PC-3 (cell line): ENCODE data around the gene ARFGAP3. TPM values are rescaled to one million over a fixed set of nuclear protein-coding genes. Genes with fewer than 3 reads are reported as not detected.
"Not testable (repeated sequence)": the region's sequence is repeated elsewhere in the genome, so short reads cannot be mapped to it uniquely, and the experiment has no call there.

Source experiments
- ATAC-seq: fragments of 200-7000 bp; cut with Tn5 transposase; 2 replicates; pipeline ENCODE4 v1.9.1; 2020; ENCODE audit warnings: mild to moderate bottlenecking, moderate library complexity
- BruUV-seq: library from RNA; stranded (reverse); fragments of 400-500 nt; replicated peaks from 2 replicates; lab custom pipeline; 2021; lab: Mats Ljungman, UMichigan
- CTCF ChIA-PET: fragments of 300-600 bp; sonication (Branson Sonifier 250); formaldehyde crosslinking; loops from one replicate; lab custom pipeline; 2022; ENCODE audit warnings: antibody characterized with exemption; lab: Charles Lee
- POLR2A ChIA-PET: fragments of 300-600 bp; sonication (Branson Sonifier 250); formaldehyde crosslinking; loops from one replicate; lab custom pipeline; 2022; ENCODE audit warnings: antibody characterized with exemption; ENCODE audit not compliant: unreplicated experiment; lab: Charles Lee
- DNase-seq: peaks from one replicate; pipeline ENCODE4 v3.0.0-alpha.2; 2015
- H2AFZ ChIP-seq: fragments of 300-600 bp; sonication (generic); 2 replicates; pipeline ENCODE4 v1.6.0; 2016; ENCODE audit warnings: antibody characterized with exemption, low read length
- H3F3A ChIP-seq: fragments of 300-600 bp; sonication (generic); one replicate; pipeline ENCODE4 v1.6.0; 2017; ENCODE audit warnings: antibody characterized with exemption, low read length, control low read depth, mild to moderate bottlenecking; ENCODE audit not compliant: unreplicated experiment
- H3K27ac ChIP-seq: fragments of 300-600 bp; sonication (generic); 2 replicates; pipeline ENCODE4 v1.5.1; 2016; ENCODE audit warnings: mild to moderate bottlenecking, low read length
- H3K27me3 ChIP-seq: fragments of 300-600 bp; sonication (generic); 2 replicates; pipeline ENCODE4 v1.6.1; 2016; ENCODE audit warnings: low read length, mixed read lengths
- H3K36me3 ChIP-seq: fragments of 300-600 bp; sonication (generic); 2 replicates; pipeline ENCODE4 v1.6.1; 2016; ENCODE audit warnings: low read depth, mixed run types, low read length, mixed read lengths
- H3K4me1 ChIP-seq: fragments of 300-600 bp; sonication (generic); 2 replicates; pipeline ENCODE4 v1.5.1; 2016; ENCODE audit warnings: low read length; ENCODE audit not compliant: insufficient read depth
- H3K4me2 ChIP-seq: fragments of 300-600 bp; sonication (generic); 2 replicates; pipeline ENCODE4 v1.6.0; 2016; ENCODE audit warnings: low read length
- H3K4me3 ChIP-seq: fragments of 300-600 bp; sonication (generic); 2 replicates; pipeline ENCODE4 v1.5.1; 2016; ENCODE audit warnings: mild to moderate bottlenecking, low read length, mixed read lengths
- H3K79me2 ChIP-seq: fragments of 300-600 bp; sonication (generic); 2 replicates; pipeline ENCODE4 v1.6.1; 2017; ENCODE audit warnings: low read length, mixed read lengths
- H3K9ac ChIP-seq: fragments of 300-600 bp; sonication (generic); 2 replicates; pipeline ENCODE4 v1.6.0; 2016; ENCODE audit warnings: mild to moderate bottlenecking, low read length
- H3K9me2 ChIP-seq: fragments of 300-600 bp; sonication (generic); replicated peaks from 2 replicates; pipeline ENCODE4 v1.6.1; 2016; ENCODE audit warnings: mixed run types, low read length, mixed read lengths
- H3K9me3 ChIP-seq: fragments of 300-600 bp; sonication (generic); 2 replicates; pipeline ENCODE4 v1.6.1; 2016; ENCODE audit warnings: low read length, mixed read lengths
- H4K20me1 ChIP-seq: fragments of 300-600 bp; sonication (generic); 2 replicates; pipeline ENCODE4 v1.6.1; 2016; ENCODE audit warnings: low read length, mixed read lengths
- EZH2 ChIP-seq: fragments of 300-600 bp; sonication (generic); IDR thresholded peaks from one replicate; pipeline ENCODE4 v1.6.1; 2017; ENCODE audit warnings: antibody characterized with exemption, mild to moderate bottlenecking, low read length; ENCODE audit not compliant: unreplicated experiment
- EZH2phosphoT487 ChIP-seq: fragments of 300-600 bp; sonication (generic); IDR thresholded peaks from 2 replicates; pipeline ENCODE4 v1.6.1; 2018; ENCODE audit warnings: mild to moderate bottlenecking, antibody characterized with exemption, low read length, borderline replicate concordance
- intact Hi-C: fragments of 100-400 bp; cut with micrococcal nuclease; formaldehyde crosslinking; loops from 2 replicates; pipeline ENCODE4 v1.9.0; 2023
- total RNA-seq: library from RNA; depleted of rRNA; stranded (reverse); fragments of >200 nt; gene quantifications from 2 replicates; pipeline ENCODE4 v1.2.3, GENCODE V29; 2014
- TF ChIP-seq, protein P1 (sequence below): fragments of 300-600 bp; sonication (generic); conservative IDR thresholded peaks from 2 replicates; pipeline ENCODE4 v1.5.1; 2017; ENCODE audit warnings: antibody characterized with exemption, low read depth, mild to moderate bottlenecking, low read length

The ARFGAP3 gene
- total RNA-seq, 1 experiment from 2014 or later = 19.2 TPM

DNA sequence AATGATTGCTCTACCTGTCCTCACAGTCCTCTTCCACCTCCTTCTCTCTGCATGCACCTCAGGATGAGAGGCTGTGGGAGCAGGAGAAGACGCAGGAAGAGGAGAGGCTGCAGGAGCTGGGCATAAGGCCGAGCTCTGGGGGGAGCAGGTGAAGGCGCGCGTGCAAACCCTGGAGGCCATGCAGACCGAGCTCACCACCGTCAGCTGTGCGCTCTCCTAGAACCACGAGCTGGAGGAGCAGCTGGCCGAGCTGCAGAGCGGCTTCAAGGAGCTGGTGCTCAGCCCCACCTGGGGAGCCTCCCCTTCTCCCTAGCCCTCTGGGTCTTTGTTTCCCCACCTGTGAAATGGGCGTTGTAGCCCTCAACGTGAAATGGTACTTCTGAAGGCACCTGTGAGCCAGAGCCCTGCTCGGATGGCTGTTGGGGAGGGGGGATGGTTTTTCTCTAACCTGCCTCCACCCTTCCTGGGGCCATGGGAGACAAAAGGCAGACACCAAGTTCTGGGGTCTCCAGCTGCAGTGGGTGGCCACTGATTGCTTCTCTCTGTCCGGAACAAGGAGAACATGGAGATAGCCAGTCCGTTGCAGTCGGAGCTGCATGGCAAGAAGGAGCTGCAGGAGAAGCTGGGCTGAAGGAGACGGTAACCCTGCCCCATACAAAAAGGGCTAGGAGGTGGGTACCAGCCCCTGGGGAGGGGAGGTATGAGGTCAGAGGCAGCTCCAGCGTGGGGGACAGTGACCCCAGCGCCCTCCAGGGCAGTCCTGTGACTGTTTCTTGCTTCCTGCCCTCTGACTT is 71.2 kb downstream of the ARFGAP3 start:
- ATAC-seq = no peak
- Histone ChIP-seq H3F3A (no peaks in the 10 kb centered on the region), H3K9me3 (no peaks in the 10 kb centered on the region), H4K20me1 (no peaks in the 10 kb centered on the region), H3K79me2 (no peaks in the 10 kb centered on the region), H3K9ac (no peak overlapping the region), H3K27me3 (no peaks in the 10 kb centered on the region), H3K4me3 (no peak overlapping the region), H3K4me1 (no peaks in the 10 kb centered on the region), H3K27ac (no peak overlapping the region), H3K9me2 (no peaks in the 10 kb centered on the region), H2AFZ (no peak overlapping the region), H3K4me2 (no peak overlapping the region), H3K36me3 (no peaks in the 10 kb centered on the region)
- intact Hi-C loops = no loop called here
- TF ChIP-seq, protein P1, sequence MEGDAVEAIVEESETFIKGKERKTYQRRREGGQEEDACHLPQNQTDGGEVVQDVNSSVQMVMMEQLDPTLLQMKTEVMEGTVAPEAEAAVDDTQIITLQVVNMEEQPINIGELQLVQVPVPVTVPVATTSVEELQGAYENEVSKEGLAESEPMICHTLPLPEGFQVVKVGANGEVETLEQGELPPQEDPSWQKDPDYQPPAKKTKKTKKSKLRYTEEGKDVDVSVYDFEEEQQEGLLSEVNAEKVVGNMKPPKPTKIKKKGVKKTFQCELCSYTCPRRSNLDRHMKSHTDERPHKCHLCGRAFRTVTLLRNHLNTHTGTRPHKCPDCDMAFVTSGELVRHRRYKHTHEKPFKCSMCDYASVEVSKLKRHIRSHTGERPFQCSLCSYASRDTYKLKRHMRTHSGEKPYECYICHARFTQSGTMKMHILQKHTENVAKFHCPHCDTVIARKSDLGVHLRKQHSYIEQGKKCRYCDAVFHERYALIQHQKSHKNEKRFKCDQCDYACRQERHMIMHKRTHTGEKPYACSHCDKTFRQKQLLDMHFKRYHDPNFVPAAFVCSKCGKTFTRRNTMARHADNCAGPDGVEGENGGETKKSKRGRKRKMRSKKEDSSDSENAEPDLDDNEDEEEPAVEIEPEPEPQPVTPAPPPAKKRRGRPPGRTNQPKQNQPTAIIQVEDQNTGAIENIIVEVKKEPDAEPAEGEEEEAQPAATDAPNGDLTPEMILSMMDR = no peak
- TF ChIP-seq EZH2phosphoT487 (no peak), EZH2 (no peak)
- ChIA-PET CTCF (no interaction called here), POLR2A (no interaction called here)
- no TSS peak for BruUV-seq
- DNase-seq = no peak

DNA sequence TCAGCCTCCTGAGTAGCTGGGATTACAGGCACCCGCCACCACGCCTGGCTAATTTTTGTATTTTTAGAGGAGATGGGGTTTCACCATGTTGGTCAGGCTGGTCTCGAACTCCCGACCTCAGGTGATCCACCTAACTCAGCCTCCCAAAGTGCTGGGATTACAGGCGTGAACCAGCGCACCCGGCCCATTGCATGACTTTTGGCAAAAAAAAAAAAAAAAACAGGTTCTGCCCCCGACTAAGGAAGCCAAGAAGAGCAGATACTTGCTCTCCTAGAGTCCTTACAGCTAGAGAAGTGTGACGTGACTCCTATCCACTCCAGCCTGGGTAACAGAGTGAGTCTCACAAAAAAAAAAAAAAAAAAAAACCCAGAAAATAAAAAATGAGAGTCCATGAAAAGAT is 74.8 kb downstream of the ARFGAP3 start:
- H3K9me3 ChIP-seq, H3K4me2 ChIP-seq, BruUV-seq, DNase-seq, H3K27me3 ChIP-seq, H3K4me1 ChIP-seq, H3K79me2 ChIP-seq, CTCF ChIA-PET, POLR2A ChIA-PET, H3K9ac ChIP-seq, intact Hi-C loops, H2AFZ ChIP-seq, H3F3A ChIP-seq, ATAC-seq, H4K20me1 ChIP-seq, H3K9me2 ChIP-seq, H3K27ac ChIP-seq, H3K36me3 ChIP-seq, H3K4me3 ChIP-seq: not testable (repeated sequence)

DNA sequence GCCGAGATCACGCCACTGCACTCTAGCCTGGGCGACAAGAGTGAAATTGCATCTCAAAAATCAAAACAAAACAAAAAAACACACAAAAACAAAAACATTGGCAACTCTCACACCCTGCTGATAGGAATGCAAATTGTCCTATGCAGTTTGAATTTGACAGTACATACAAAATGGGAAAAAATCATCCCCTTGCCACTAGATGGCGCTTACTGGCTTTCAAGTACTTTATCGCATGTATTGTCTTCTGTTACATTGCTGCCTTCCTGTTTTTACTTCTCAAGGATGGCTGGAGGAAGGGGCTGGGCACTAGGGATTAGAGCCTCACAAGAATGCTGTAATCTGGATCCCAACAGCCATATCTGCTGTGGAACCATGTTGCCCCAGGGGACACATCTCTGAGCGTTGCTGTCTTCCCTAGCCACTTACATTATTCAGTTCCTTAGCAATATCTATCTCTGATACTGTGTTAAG is 77.0 kb downstream of the ARFGAP3 start:
- Histone ChIP-seq H3K9me3 (no peaks in the 10 kb centered on the region), H3K4me2 (no peak overlapping the region), H4K20me1 (no peaks in the 10 kb centered on the region), H3F3A (no peaks in the 10 kb centered on the region), H3K79me2 (no peaks in the 10 kb centered on the region), H3K36me3 (no peaks in the 10 kb centered on the region), H3K27me3 (no peaks in the 10 kb centered on the region), H3K4me3 (no peak overlapping the region), H3K27ac (no peak overlapping the region), H2AFZ (no peak overlapping the region), H3K9me2 (no peaks in the 10 kb centered on the region), H3K9ac (no peak overlapping the region), H3K4me1 (no peaks in the 10 kb centered on the region)
- TF ChIP-seq, protein P1 = peak; percentile 74
- no peak for TF ChIP-seq EZH2
- DNase-seq (peak; percentile 82), ATAC-seq (peak; percentile 75)
- ChIA-PET CTCF (no interaction called here), POLR2A (no interaction called here)
- BruUV-seq = no TSS peak
- intact Hi-C loops = loop anchor here (1.0 to 2.0 kb wide), 3 partner anchors 40 to 311 kb away; no protein-coding TSS in a partner anchor
